Measurements from ENCODE around the gene PHACTR2.

The PHACTR2 gene

GRCh38 chr6:143696664-143697000 is 18.9 kb downstream of the PHACTR2 start:
- Histone ChIP-seq H3K9me3 (no peaks in the 10 kb centered on the region), H3K36me3 (no peaks in the 10 kb centered on the region), H3K27ac (peak overlapping the region; percentile 66 to 68), H3K4me1 (peaks cover 0 to 90% (median 44%) of the 10 kb centered on the region in 4 donors), H3K27me3 (no peaks in the 10 kb centered on the region), H3K4me3 (no peak overlapping the region)
- no peak for DNase-seq
- intact Hi-C loops (cut with DNase I; ENCODE audit: low total_unique reads) = no loop called here
- TF ChIP-seq CTCF (IDR thresholded peaks at IDR 0.05) = no peak

GRCh38 chr6:143697076-143697800 is 19.5 kb downstream of the PHACTR2 start:
- Histone ChIP-seq H3K36me3 (no peaks in the 10 kb centered on the region), H3K9me3 (no peaks in the 10 kb centered on the region), H3K4me1 (peaks cover 0 to 90% (median 41%) of the 10 kb centered on the region in 4 donors), H3K27me3 (no peaks in the 10 kb centered on the region), H3K27ac (peak overlapping the region; percentile 66 to 68), H3K4me3 (no peak overlapping the region)
- no peak for DNase-seq
- no peak for TF ChIP-seq CTCF (IDR thresholded peaks at IDR 0.05)
- intact Hi-C loops (cut with DNase I; ENCODE audit: low total_unique reads) = no loop called here

GRCh38 chr6:143698329-143698728 is 20.6 kb downstream of the PHACTR2 start:
- Histone ChIP-seq H3K4me3 (no peak overlapping the region), H3K27ac (peak overlapping the region; percentile 66 to 68), H3K9me3 (no peaks in the 10 kb centered on the region), H3K4me1 (peaks cover 0 to 82% (median 41%) of the 10 kb centered on the region in 4 donors), H3K27me3 (no peaks in the 10 kb centered on the region), H3K36me3 (no peaks in the 10 kb centered on the region)
- intact Hi-C loops (cut with DNase I; ENCODE audit: low total_unique reads) = no loop called here
- DNase-seq = no peak
- no peak for TF ChIP-seq CTCF (IDR thresholded peaks at IDR 0.05)

GRCh38 chr6:143698759-143699429 is 21.1 kb downstream of the PHACTR2 start:
- H3K9me3 ChIP-seq = no peaks in the 10 kb centered on the region
- H3K27ac ChIP-seq = peak overlapping the region; percentile 8 to 68
- H3K4me3 ChIP-seq = no peak overlapping the region
- no peak for DNase-seq
- no peaks in the 10 kb centered on the region for H3K36me3 ChIP-seq
- peaks cover 0 to 76% (median 41%) of the 10 kb centered on the region in 4 donors for H3K4me1 ChIP-seq
- TF ChIP-seq CTCF (IDR thresholded peaks at IDR 0.05) = no peak
- intact Hi-C loops (cut with DNase I; ENCODE audit: low total_unique reads) = no loop called here
- no peaks in the 10 kb centered on the region for H3K27me3 ChIP-seq

- H3K27ac ChIP-seq = peak overlapping the region; percentile 46 to 68
- H3K4me3 ChIP-seq = no peak overlapping the region
- intact Hi-C loops (cut with DNase I; ENCODE audit: low total_unique reads) = no loop called here
- TF ChIP-seq CTCF (IDR thresholded peaks at IDR 0.05) = no peak
- peaks cover 0 to 76% (median 41%) of the 10 kb centered on the region in 4 donors for H3K4me1 ChIP-seq
- no peaks in the 10 kb centered on the region for H3K27me3 ChIP-seq
- no peaks in the 10 kb centered on the region for H3K36me3 ChIP-seq
- DNase-seq = no peak
- H3K9me3 ChIP-seq = no peaks in the 10 kb centered on the region
Measured at GRCh38 chr6:143699430-143699825, 21.7 kb downstream of the PHACTR2 start.
